ENCODE measurements around the gene EFL1. TPM values are rescaled to one million over a fixed set of nuclear protein-coding genes. Genes with fewer than 3 reads are reported as not detected.

EFL1 gene
- total RNA-seq, 1 donor from 2014 or later: 17.3 TPM

DNA sequence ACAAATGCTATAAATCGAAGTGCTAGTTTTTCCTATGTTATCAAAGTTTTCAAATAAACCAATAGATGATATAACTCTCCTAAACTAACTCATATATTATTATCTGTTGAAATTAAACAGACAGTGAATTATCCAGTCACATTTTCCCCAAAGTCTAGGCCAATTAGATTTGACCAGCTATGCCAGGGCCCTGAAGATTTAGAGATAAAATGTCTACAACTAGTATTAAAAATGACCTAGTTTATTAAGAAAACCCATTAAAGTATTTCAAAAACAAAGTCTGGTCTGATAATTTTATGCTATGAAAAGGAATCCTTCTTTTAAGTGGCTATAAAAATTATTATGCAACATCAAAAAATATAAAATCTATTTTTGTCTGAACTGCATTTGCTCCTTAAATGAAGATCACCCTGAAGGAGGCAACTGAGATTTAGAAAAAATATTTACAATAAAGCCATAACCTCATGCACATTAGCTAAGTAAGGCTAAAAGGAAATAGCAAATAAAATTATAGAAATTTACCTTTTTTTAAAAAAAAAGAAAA is 133.3 kb downstream of the EFL1 start:
- H3K4me3 ChIP-seq: no peak overlapping the region
- TF ChIP-seq CTCF (IDR thresholded peaks at IDR 0.05): no peak
- peaks cover 0 to 3% of the 10 kb centered on the region in 2 donors for H3K36me3 ChIP-seq
- DNase-seq (ENCODE audit: low spot score in 2 of 2): no peak
- no peak overlapping the region for H3K27ac ChIP-seq
- H3K27me3 ChIP-seq: no peaks in the 10 kb centered on the region
- H3K4me1 ChIP-seq: no peaks in the 10 kb centered on the region
- intact Hi-C loops (cut with DNase I): no loop called here
- no peaks in the 10 kb centered on the region for H3K9me3 ChIP-seq

GRCh38 chr15:82128401-82129148 is 134.0 kb downstream of the EFL1 start:
- intact Hi-C loops (cut with DNase I): no loop called here
- H3K4me1 ChIP-seq: no peaks in the 10 kb centered on the region
- TF ChIP-seq CTCF (IDR thresholded peaks at IDR 0.05): no peak
- no peak overlapping the region for H3K27ac ChIP-seq
- no peaks in the 10 kb centered on the region for H3K36me3 ChIP-seq
- H3K4me3 ChIP-seq: no peak overlapping the region
- H3K9me3 ChIP-seq: no peaks in the 10 kb centered on the region
- no peaks in the 10 kb centered on the region for H3K27me3 ChIP-seq
- DNase-seq (ENCODE audit: low spot score in 2 of 2): no peak

DNA sequence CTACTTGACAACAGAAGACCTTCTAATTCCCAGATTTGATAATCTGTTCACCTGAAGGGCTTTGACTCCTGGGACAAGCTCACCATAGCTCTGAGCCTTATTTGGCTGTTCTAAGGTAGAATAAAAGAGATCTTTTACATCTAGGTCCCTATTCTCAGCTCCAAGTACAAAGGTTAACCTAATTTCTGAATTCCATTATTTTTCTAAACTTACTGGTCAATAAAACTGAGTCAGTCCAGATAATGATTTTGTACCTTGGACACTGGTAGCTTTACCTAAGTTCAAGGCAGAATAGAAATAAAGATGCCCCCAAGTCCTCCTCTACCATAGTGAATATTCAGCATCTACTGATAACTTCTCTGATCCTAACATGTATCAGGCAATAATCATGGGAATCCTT is 135.0 kb downstream of the EFL1 start:
- H3K27ac ChIP-seq: no peak overlapping the region
- no peak overlapping the region for H3K4me3 ChIP-seq
- DNase-seq (ENCODE audit: low spot score in 2 of 2): no peak
- H3K9me3 ChIP-seq: no peaks in the 10 kb centered on the region
- H3K36me3 ChIP-seq: no peaks in the 10 kb centered on the region
- no peak for TF ChIP-seq CTCF (IDR thresholded peaks at IDR 0.05)
- no peaks in the 10 kb centered on the region for H3K27me3 ChIP-seq
- H3K4me1 ChIP-seq: no peaks in the 10 kb centered on the region
- intact Hi-C loops (cut with DNase I): no loop called here

- H3K9me3 ChIP-seq: no peaks in the 10 kb centered on the region
- no peak for DNase-seq (ENCODE audit: low spot score in 2 of 2)
- no peaks in the 10 kb centered on the region for H3K27me3 ChIP-seq
- intact Hi-C loops (cut with DNase I): no loop called here
- H3K36me3 ChIP-seq: no peaks in the 10 kb centered on the region
- no peak for TF ChIP-seq CTCF (IDR thresholded peaks at IDR 0.05)
- H3K27ac ChIP-seq: no peak overlapping the region
- H3K4me1 ChIP-seq: no peaks in the 10 kb centered on the region
- H3K4me3 ChIP-seq: no peak overlapping the region
Measured at GRCh38 chr15:82126346-82126745, 136.2 kb downstream of the EFL1 start.

DNA sequence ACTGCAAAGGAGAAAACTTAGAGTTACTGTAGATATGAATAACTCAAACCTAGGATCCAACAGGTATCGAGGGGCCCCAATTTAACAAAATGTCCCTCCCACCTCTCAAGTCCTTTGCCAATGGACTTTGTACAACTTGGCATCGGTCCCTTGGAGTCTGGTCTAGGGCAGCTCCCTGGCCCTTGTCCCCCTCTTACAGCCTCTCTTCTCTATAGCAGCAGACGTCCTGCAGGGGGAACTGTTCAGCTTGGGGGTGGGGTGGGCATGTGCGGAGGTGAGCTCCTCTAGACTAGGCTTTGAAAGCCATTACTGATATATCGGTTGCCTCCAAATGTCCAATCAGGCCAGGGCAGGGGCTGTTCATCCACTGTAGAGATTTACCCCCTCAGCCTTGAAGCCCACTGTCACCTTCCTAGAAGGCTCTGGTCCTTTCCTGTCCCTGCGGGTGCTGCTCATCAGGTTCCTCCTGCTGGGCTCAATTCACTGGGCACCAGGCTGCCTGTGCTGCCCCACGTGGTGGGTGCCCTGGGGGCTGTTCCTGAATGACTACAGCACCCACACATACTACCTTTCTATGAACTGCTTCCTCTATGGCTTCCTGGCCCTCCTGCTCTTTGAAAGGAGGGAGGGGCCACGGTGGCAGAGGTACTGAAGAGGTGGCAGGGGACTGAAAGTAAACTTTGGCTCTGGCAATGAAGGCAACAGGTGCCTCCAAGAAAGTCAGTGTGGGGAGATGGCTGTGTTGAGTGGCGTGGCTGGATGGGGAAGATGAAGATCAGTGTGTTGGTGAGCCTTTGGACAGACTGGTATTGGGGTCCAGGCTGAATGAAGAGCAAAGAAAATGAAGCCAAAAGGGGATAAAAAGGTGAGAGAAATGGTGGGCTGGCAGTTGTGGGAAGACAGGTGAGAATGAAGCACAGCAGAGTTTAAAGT is 137.9 kb downstream of the EFL1 start:
- H3K4me1 ChIP-seq: no peaks in the 10 kb centered on the region
- peaks cover 0 to 4% of the 10 kb centered on the region in 2 donors for H3K36me3 ChIP-seq
- no peaks in the 10 kb centered on the region for H3K27me3 ChIP-seq
- H3K27ac ChIP-seq: no peak overlapping the region
- no peak for TF ChIP-seq CTCF (IDR thresholded peaks at IDR 0.05)
- no peak for DNase-seq (ENCODE audit: low spot score in 2 of 2)
- intact Hi-C loops (cut with DNase I): no loop called here
- H3K4me3 ChIP-seq: no peak overlapping the region
- H3K9me3 ChIP-seq: no peaks in the 10 kb centered on the region
